HEK293 (cell line): Measurements from ENCODE around the gene NCKAP5.

Source experiments
- CTCF ChIA-PET: fragments of 350-600 bp; formaldehyde crosslinking; extraction: SDS; loops from one replicate; lab custom pipeline; 2021; ENCODE audit warnings: antibody characterized with exemption; lab: Yijun Ruan, JAX
- POLR2A ChIA-PET: fragments of 300-600 bp; formaldehyde crosslinking; extraction: SDS; loops from one replicate; lab custom pipeline; 2020; ENCODE audit warnings: antibody characterized with exemption, inconsistent platforms; lab: Yijun Ruan, JAX
- H3K27ac ChIP-seq: fragments of 200-500 bp; sonication (Bioruptor generic); 2 replicates; pipeline ENCODE4 v1.5.1; 2014; ENCODE audit warnings: low read depth, low read length, control low read depth, inconsistent platforms; ENCODE audit errors: extremely low read depth
- H3K36me3 ChIP-seq, 2 experiments: fragments of 200-500 bp in 1 of 2; sonication (Bioruptor generic) in 1 of 2; 1 replicate in 1 of 2; 2 replicates in 1 of 2; pipeline ENCODE4 v1.5.1; 2014 to 2017; ENCODE audit warnings: inconsistent platforms in 2 of 2, low read length in 2 of 2; ENCODE audit not compliant: control insufficient read depth in 2 of 2, insufficient read depth in 1 of 2
- H3K4me1 ChIP-seq: fragments of 200-500 bp; sonication (Bioruptor generic); 2 replicates; pipeline ENCODE4 v1.5.1; 2014; ENCODE audit warnings: mild to moderate bottlenecking, low read length, inconsistent platforms; ENCODE audit not compliant: control insufficient read depth, insufficient read depth
- H3K4me3 ChIP-seq: 2 replicates; pipeline ENCODE4 v1.5.1; 2011; ENCODE audit warnings: low read depth, mild to moderate bottlenecking, control low read depth, low read length, moderate library complexity
- H3K9me3 ChIP-seq: fragments of 200-500 bp; sonication (Bioruptor generic); 2 replicates; pipeline ENCODE4 v1.5.1; 2014; ENCODE audit warnings: low read depth, low read length, inconsistent platforms; ENCODE audit not compliant: control insufficient read depth, insufficient read depth
- HIC1 ChIP-seq: fragments of 450-650 bp; formaldehyde crosslinking; IDR thresholded peaks from 2 replicates; pipeline ENCODE4 v1.5.1; 2016; ENCODE audit warnings: missing biosample characterization, missing genetic modification characterization
- HOXD13 ChIP-seq: sonication (generic); formaldehyde crosslinking; IDR thresholded peaks from 2 replicates; pipeline ENCODE4 v1.8.0; 2022; ENCODE audit warnings: missing genetic modification reagents, borderline replicate concordance
- KLF10 ChIP-seq: fragments of 450-650 bp; IDR thresholded peaks from 2 replicates; pipeline ENCODE4 v1.5.1; 2018; ENCODE audit warnings: missing biosample characterization, mild to moderate bottlenecking, missing genetic modification characterization
- OVOL3 ChIP-seq: fragments of 450-650 bp; formaldehyde crosslinking; IDR thresholded peaks from 2 replicates; pipeline ENCODE4 v1.5.1; 2016; ENCODE audit warnings: missing biosample characterization, missing genetic modification characterization
- SCRT2 ChIP-seq: fragments of 450-650 bp; formaldehyde crosslinking; IDR thresholded peaks from 2 replicates; pipeline ENCODE4 v1.5.1; 2016; ENCODE audit warnings: missing biosample characterization, missing genetic modification characterization
- SETDB1 ChIP-seq: IDR thresholded peaks from one replicate; pipeline ENCODE4 v1.6.1; 2017; ENCODE audit warnings: mild to moderate bottlenecking, low read length, moderate library complexity, mixed read lengths; ENCODE audit not compliant: insufficient read length
- YY1 ChIP-seq: fragments of 450-650 bp; formaldehyde crosslinking; IDR thresholded peaks from 2 replicates; pipeline ENCODE4 v1.5.1; 2018; ENCODE audit warnings: missing biosample characterization, missing genetic modification characterization
- ZFP41 ChIP-seq: fragments of 450-650 bp; formaldehyde crosslinking; IDR thresholded peaks from 2 replicates; pipeline ENCODE4 v1.5.1; 2016; ENCODE audit warnings: missing biosample characterization, missing genetic modification characterization, borderline replicate concordance
- ZNF114 ChIP-seq: fragments of 450-650 bp; formaldehyde crosslinking; IDR thresholded peaks from 2 replicates; pipeline ENCODE4 v1.5.0; 2017; ENCODE audit warnings: missing biosample characterization, missing genetic modification characterization
- ZNF133 ChIP-seq: fragments of 450-650 bp; formaldehyde crosslinking; IDR thresholded peaks from 2 replicates; pipeline ENCODE4 v1.5.1; 2016; ENCODE audit warnings: missing biosample characterization, missing genetic modification characterization
- ZNF140 ChIP-seq: fragments of 450-650 bp; formaldehyde crosslinking; IDR thresholded peaks from 2 replicates; pipeline ENCODE4 v1.5.1; 2016; ENCODE audit warnings: missing biosample characterization, missing genetic modification characterization
- ZNF169 ChIP-seq: fragments of 450-650 bp; formaldehyde crosslinking; IDR thresholded peaks from 2 replicates; pipeline ENCODE4 v1.5.1; 2016; ENCODE audit warnings: missing biosample characterization, missing genetic modification characterization
- ZNF23 ChIP-seq: fragments of 450-650 bp; formaldehyde crosslinking; IDR thresholded peaks from 2 replicates; pipeline ENCODE4 v1.5.1; 2016; ENCODE audit warnings: missing biosample characterization, missing genetic modification characterization, borderline replicate concordance
- ZNF311 ChIP-seq: fragments of 450-650 bp; formaldehyde crosslinking; IDR thresholded peaks from 2 replicates; pipeline ENCODE4 v1.5.1; 2017; ENCODE audit warnings: missing biosample characterization, missing genetic modification characterization, borderline replicate concordance
- ZNF48 ChIP-seq: fragments of 450-650 bp; formaldehyde crosslinking; IDR thresholded peaks from 2 replicates; pipeline ENCODE4 v1.5.1; 2016; ENCODE audit warnings: missing biosample characterization, missing genetic modification characterization
- ZNF501 ChIP-seq: fragments of 450-650 bp; formaldehyde crosslinking; IDR thresholded peaks from 2 replicates; pipeline ENCODE4 v1.5.1; 2016; ENCODE audit warnings: missing biosample characterization, missing genetic modification characterization
- ZNF639 ChIP-seq: fragments of 450-650 bp; formaldehyde crosslinking; IDR thresholded peaks from 2 replicates; pipeline ENCODE4 v1.5.1; 2016; ENCODE audit warnings: missing biosample characterization, missing genetic modification characterization
- ZNF658 ChIP-seq: fragments of 450-650 bp; formaldehyde crosslinking; IDR thresholded peaks from 2 replicates; pipeline ENCODE4; 2016; ENCODE audit warnings: missing biosample characterization, missing genetic modification characterization
- ZNF776 ChIP-seq: fragments of 450-650 bp; formaldehyde crosslinking; IDR thresholded peaks from 2 replicates; pipeline ENCODE4 v1.5.0; 2017; ENCODE audit warnings: missing biosample characterization, missing genetic modification characterization, borderline replicate concordance
- ZSCAN30 ChIP-seq: fragments of 450-650 bp; IDR thresholded peaks from 2 replicates; pipeline ENCODE4 v1.5.1; 2018; ENCODE audit warnings: missing biosample characterization, mild to moderate bottlenecking, missing genetic modification characterization, moderate library complexity
- ZSCAN4 ChIP-seq: fragments of 450-650 bp; formaldehyde crosslinking; IDR thresholded peaks from 2 replicates; pipeline ENCODE4 v1.5.1; 2017; ENCODE audit warnings: missing biosample characterization, missing genetic modification characterization
- TF ChIP-seq, protein P1 (sequence below): IDR thresholded peaks from 2 replicates; pipeline ENCODE4 v1.6.1; 2011; ENCODE audit warnings: mild to moderate bottlenecking, low read depth, low read length, borderline replicate concordance

Gene NCKAP5

DNA sequence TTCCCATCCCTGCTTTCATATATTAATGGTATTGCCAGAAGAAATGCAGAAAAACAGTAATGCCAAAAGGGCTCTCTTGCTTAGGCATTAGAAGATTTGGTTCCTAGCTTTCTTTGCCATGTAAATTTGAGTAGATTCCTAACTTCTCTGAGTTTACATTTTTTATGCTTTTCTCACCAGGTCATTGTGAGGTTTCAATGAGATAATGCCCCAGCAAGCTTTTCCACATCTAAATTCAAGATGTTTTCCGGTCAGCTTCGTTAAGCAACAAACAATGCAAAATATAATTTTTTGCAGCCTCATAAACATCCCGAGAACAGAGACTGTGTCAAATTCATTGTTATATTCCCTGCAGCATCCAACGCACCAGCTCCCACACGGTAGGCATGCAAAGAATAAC, 44.9 kb downstream of the NCKAP5 start:
- Histone ChIP-seq H3K36me3 (no peaks in the 10 kb centered on the region), H3K27ac (no peak overlapping the region), H3K9me3 (no peaks in the 10 kb centered on the region), H3K4me1 (no peaks in the 10 kb centered on the region), H3K4me3 (no peak overlapping the region)
- CTCF ChIA-PET, result no interaction called here
- TF ChIP-seq ZNF169 (tag by site-specific recombination) (no peak), ZSCAN4 (tag by site-specific recombination) (no peak), ZNF23 (tag by site-specific recombination) (no peak), KLF10 (tag by site-specific recombination) (no peak), ZSCAN30 (tag by site-specific recombination) (no peak), ZNF114 (tag by site-specific recombination) (no peak), ZNF133 (tag by site-specific recombination) (no peak), HOXD13 (CRISPR knock-in tag) (no peak), ZNF140 (tag by site-specific recombination) (no peak), OVOL3 (no peak), SCRT2 (tag by site-specific recombination) (no peak)
- POLR2A ChIA-PET, result no interaction called here

DNA sequence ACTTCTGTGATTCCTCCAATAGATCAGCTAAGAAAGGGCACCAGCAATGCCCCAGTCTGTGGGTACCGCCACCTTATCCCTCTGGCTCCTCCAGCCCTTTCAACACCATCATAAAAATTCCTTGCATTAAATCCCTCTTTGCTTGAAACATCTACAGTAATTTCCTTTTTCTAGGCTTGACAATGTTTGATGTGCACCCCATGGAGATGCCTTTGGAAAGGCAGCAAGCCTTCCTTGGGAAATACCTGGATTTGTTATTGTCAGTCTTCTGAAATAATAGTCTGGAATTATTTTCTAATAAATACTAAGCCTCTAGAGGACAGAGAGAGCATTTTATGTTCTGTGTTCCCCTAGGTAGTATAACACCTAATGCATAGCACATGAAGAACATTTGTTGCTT, 46.1 kb downstream of the NCKAP5 start:
- TF ChIP-seq SCRT2 (tag by site-specific recombination) (no peak), SETDB1 (no peak), ZFP41 (tag by site-specific recombination) (no peak), ZNF776 (tag by site-specific recombination) (no peak), HIC1 (tag by site-specific recombination) (no peak), ZNF639 (tag by site-specific recombination) (no peak), ZNF501 (tag by site-specific recombination) (no peak), ZNF48 (no peak), ZNF658 (tag by site-specific recombination) (no peak), YY1 (tag by site-specific recombination) (no peak), ZNF311 (tag by site-specific recombination) (no peak)
- TF ChIP-seq, protein P1, sequence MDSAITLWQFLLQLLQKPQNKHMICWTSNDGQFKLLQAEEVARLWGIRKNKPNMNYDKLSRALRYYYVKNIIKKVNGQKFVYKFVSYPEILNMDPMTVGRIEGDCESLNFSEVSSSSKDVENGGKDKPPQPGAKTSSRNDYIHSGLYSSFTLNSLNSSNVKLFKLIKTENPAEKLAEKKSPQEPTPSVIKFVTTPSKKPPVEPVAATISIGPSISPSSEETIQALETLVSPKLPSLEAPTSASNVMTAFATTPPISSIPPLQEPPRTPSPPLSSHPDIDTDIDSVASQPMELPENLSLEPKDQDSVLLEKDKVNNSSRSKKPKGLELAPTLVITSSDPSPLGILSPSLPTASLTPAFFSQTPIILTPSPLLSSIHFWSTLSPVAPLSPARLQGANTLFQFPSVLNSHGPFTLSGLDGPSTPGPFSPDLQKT, result no peak
- ChIA-PET CTCF (no interaction called here), POLR2A (interaction anchor here (0.7 kb wide), 1 partner anchor 856 kb away, joined by 4 read pairs; no protein-coding TSS in a partner anchor)
- no peak overlapping the region for H3K27ac ChIP-seq
- H3K9me3 ChIP-seq, result no peaks in the 10 kb centered on the region
- no peaks in the 10 kb centered on the region for H3K36me3 ChIP-seq
- H3K4me1 ChIP-seq, result no peaks in the 10 kb centered on the region
- no peak overlapping the region for H3K4me3 ChIP-seq
